ENCODE data around the gene TUBGCP3. TPM values are rescaled to one million over a fixed set of nuclear protein-coding genes. Genes with fewer than 3 reads are reported as not detected.

Gene TUBGCP3
- total and polyA plus RNA-seq, 2 donors (not counting 1 experiment from before 2014, with no cell fraction given) = 30.6 to 65.1 TPM

- Histone ChIP-seq H3K4me2 (replicated peaks; ENCODE audit: low read depth, low read length, poor library complexity, severe bottlenecking) (no peak overlapping the region), H2AFZ (ENCODE audit: insufficient read depth, low read depth, low read length, poor library complexity, severe bottlenecking) (no peak overlapping the region), H3K36me3 (replicated peaks in 1 of 2; ENCODE audit: control extremely low read depth in 1 of 2, control insufficient read depth in 1 of 2, extremely low read depth in 1 of 2, insufficient read depth in 2 of 2, low read length in 1 of 2) (no peaks in the 10 kb centered on the region), H3K9me3 (ENCODE audit: control extremely low read depth in 1 of 3, control insufficient read depth in 2 of 3, insufficient read depth in 1 of 3, low read length in 2 of 3) (peaks cover 0 to 8% (median 6%) of the 10 kb centered on the region in 3 donors), H3K27me3 (replicated peaks in 1 of 4; ENCODE audit: control extremely low read depth in 1 of 4, control insufficient read depth in 3 of 4, insufficient read depth in 4 of 4, low read length in 3 of 4) (peaks cover 0 to 8% (median 0%) of the 10 kb centered on the region in 4 experiments), H3K79me2 (ENCODE audit: control insufficient read depth, insufficient read depth, low read length) (no peaks in the 10 kb centered on the region), H3K4me3 (ENCODE audit: control extremely low read depth in 1 of 5, extremely low read depth in 1 of 5, insufficient read depth in 1 of 5, low read depth in 2 of 5, low read length in 4 of 5) (no peak overlapping the region), H3K9ac (ENCODE audit: low read length) (no peak overlapping the region), H3K27ac (ENCODE audit: low read length in 2 of 2) (no peak overlapping the region), H3K4me1 (ENCODE audit: control insufficient read depth in 2 of 2, insufficient read depth in 2 of 2, low read length in 2 of 2) (no peaks in the 10 kb centered on the region), H4K20me1 (ENCODE audit: control insufficient read depth, insufficient read depth, low read length, poor library complexity, severe bottlenecking) (no peaks in the 10 kb centered on the region)
- H3K27ac Mint-ChIP-seq = no peak overlapping the region
- no peak overlapping the region for H3K4me3 Mint-ChIP-seq
- intact Hi-C loops (cut with micrococcal nuclease) = no loop called here
- DNase-seq (no peak), ATAC-seq (ENCODE audit: low read depth) (no peak)
- WGBS (ENCODE audit: insufficient coverage) = 78% methylated on average over 17 of the region's 21 CpGs
- ChIA-PET CTCF (interaction anchor here (0.8 kb wide), 1 partner anchor 1987 kb away, joined by 4 read pairs; no protein-coding TSS in a partner anchor), POLR2A (no interaction called here)
- no peaks in the 10 kb centered on the region for H3K4me1 Mint-ChIP-seq
- peaks cover 4% of the 10 kb centered on the region for H3K9me3 Mint-ChIP-seq (ENCODE audit: insufficient read depth)
- TF ChIP-seq CTCF (IDR thresholded peaks at IDR 0.05) = no peak
- no peak for TF ChIP-seq EZH2 (IDR thresholded peaks at IDR 0.05; ENCODE audit: borderline replicate concordance, insufficient read depth, low read depth, low read length, poor library complexity, severe bottlenecking)
- H3K27me3 Mint-ChIP-seq = peaks cover 18% of the 10 kb centered on the region
These were observed 145.4 kb downstream of the TUBGCP3 start for GRCh38 chr13:112442483-112443090.

- Histone ChIP-seq H3K27me3 (replicated peaks in 1 of 4; ENCODE audit: control extremely low read depth in 1 of 4, control insufficient read depth in 3 of 4, insufficient read depth in 4 of 4, low read length in 3 of 4) (peaks cover 0 to 8% (median 0%) of the 10 kb centered on the region in 4 experiments), H3K27ac (ENCODE audit: low read length in 2 of 2) (no peak overlapping the region), H3K4me2 (replicated peaks; ENCODE audit: low read depth, low read length, poor library complexity, severe bottlenecking) (no peak overlapping the region), H4K20me1 (ENCODE audit: control insufficient read depth, insufficient read depth, low read length, poor library complexity, severe bottlenecking) (no peaks in the 10 kb centered on the region), H2AFZ (ENCODE audit: insufficient read depth, low read depth, low read length, poor library complexity, severe bottlenecking) (no peak overlapping the region), H3K36me3 (replicated peaks in 1 of 2; ENCODE audit: control extremely low read depth in 1 of 2, control insufficient read depth in 1 of 2, extremely low read depth in 1 of 2, insufficient read depth in 2 of 2, low read length in 1 of 2) (no peaks in the 10 kb centered on the region), H3K79me2 (ENCODE audit: control insufficient read depth, insufficient read depth, low read length) (no peaks in the 10 kb centered on the region), H3K9ac (ENCODE audit: low read length) (no peak overlapping the region), H3K9me3 (ENCODE audit: control extremely low read depth in 1 of 3, control insufficient read depth in 2 of 3, insufficient read depth in 1 of 3, low read length in 2 of 3) (peaks cover 0 to 8% (median 6%) of the 10 kb centered on the region in 3 donors), H3K4me1 (ENCODE audit: control insufficient read depth in 2 of 2, insufficient read depth in 2 of 2, low read length in 2 of 2) (no peaks in the 10 kb centered on the region), H3K4me3 (ENCODE audit: control extremely low read depth in 1 of 5, extremely low read depth in 1 of 5, insufficient read depth in 1 of 5, low read depth in 2 of 5, low read length in 4 of 5) (no peak overlapping the region)
- no peak for DNase-seq
- Mint-ChIP-seq H3K9me3 (ENCODE audit: insufficient read depth) (peaks cover 4% of the 10 kb centered on the region), H3K4me3 (no peak overlapping the region), H3K27ac (no peak overlapping the region), H3K27me3 (peaks cover 13% of the 10 kb centered on the region), H3K4me1 (no peaks in the 10 kb centered on the region)
- ChIA-PET POLR2A (no interaction called here), CTCF (no interaction called here)
- intact Hi-C loops (cut with micrococcal nuclease) = no loop called here
- ATAC-seq (ENCODE audit: low read depth) = no peak
- TF ChIP-seq CTCF (IDR thresholded peaks at IDR 0.05) (no peak), EZH2 (IDR thresholded peaks at IDR 0.05; ENCODE audit: borderline replicate concordance, insufficient read depth, low read depth, low read length, poor library complexity, severe bottlenecking) (no peak)
- WGBS (ENCODE audit: insufficient coverage) = 91% methylated on average over 18 of the region's 19 CpGs
These were observed 146.1 kb downstream of the TUBGCP3 start for GRCh38 chr13:112441779-112442310.

All from B cell (primary cell).